K562 (cell line): ENCODE results near the gene NPAS2. TPM values are rescaled to one million over a fixed set of nuclear protein-coding genes. Genes with fewer than 3 reads are reported as not detected.

Experiments used
- GMEB1 ChIP-seq: fragments of 250-450 bp; sonication (Bioruptor Pico); IDR thresholded peaks from 2 replicates; pipeline ENCODE4 v1.4.0; 2020; ENCODE audit warnings: mild to moderate bottlenecking
- HDGF ChIP-seq: fragments of 450-650 bp; IDR thresholded peaks from 2 replicates; pipeline ENCODE4 v1.6.1; 2016
- ILF3 ChIP-seq: fragments of 450-650 bp; IDR thresholded peaks from 2 replicates; pipeline ENCODE4 v1.6.1; 2018; ENCODE audit warnings: antibody characterized with exemption, mild to moderate bottlenecking, moderate library complexity, borderline replicate concordance
- KLF1 ChIP-seq: fragments of 450-650 bp; IDR thresholded peaks from 2 replicates; pipeline ENCODE4 v1.6.1; 2016; ENCODE audit warnings: missing genetic modification characterization, missing compliant biosample characterization
- MITF ChIP-seq: IDR thresholded peaks from 2 replicates; pipeline ENCODE4 v1.6.1; 2014; ENCODE audit warnings: antibody characterized with exemption
- MXD1 ChIP-seq: fragments of 250-450 bp; sonication (Bioruptor Pico); IDR thresholded peaks from 2 replicates; pipeline ENCODE4 v1.8.0; 2021; ENCODE audit warnings: borderline replicate concordance, mild to moderate bottlenecking, moderate library complexity; ENCODE audit not compliant: poor library complexity, severe bottlenecking
- NR2F6 ChIP-seq: fragments of 450-650 bp; formaldehyde crosslinking; IDR thresholded peaks from 2 replicates; pipeline ENCODE4 v1.4.0; 2020; ENCODE audit warnings: mild to moderate bottlenecking
- PBX2 ChIP-seq, 2 experiments: IDR thresholded peaks in 1 of 2; conservative IDR thresholded peaks in 1 of 2; 2 replicates each; pipeline ENCODE4 v1.6.1; 2016; ENCODE audit warnings: low read depth in 2 of 2, mild to moderate bottlenecking in 1 of 2, missing compliant biosample characterization in 1 of 2, missing genetic modification characterization in 1 of 2, moderate library complexity in 1 of 2
- PRDM10 ChIP-seq: fragments of 450-650 bp; IDR thresholded peaks from 2 replicates; pipeline ENCODE4 v1.6.1; 2018; ENCODE audit not compliant: partially characterized antibody
- TAF1 ChIP-seq: IDR thresholded peaks from 2 replicates; pipeline ENCODE4 v1.6.1; 2011; ENCODE audit warnings: mild to moderate bottlenecking, low read length, moderate library complexity; ENCODE audit not compliant: insufficient read depth, control insufficient read depth, severe bottlenecking; ENCODE audit errors: extremely low read depth
- U2AF1 ChIP-seq: fragments of 200-400 bp; formaldehyde crosslinking; optimal IDR thresholded peaks from 2 replicates; pipeline ENCODE3; 2017; ENCODE audit warnings: mild to moderate bottlenecking, low read depth, low read length, moderate library complexity
- ZBTB43 ChIP-seq: sonication (generic); formaldehyde crosslinking; IDR thresholded peaks from 2 replicates; pipeline ENCODE4 v1.8.0; 2023; ENCODE audit warnings: mild to moderate bottlenecking, missing genetic modification reagents
- ZNF133 ChIP-seq: fragments of 250-450 bp; sonication (Bioruptor Pico); IDR thresholded peaks from 2 replicates; pipeline ENCODE4 v1.4.0; 2020; ENCODE audit warnings: mild to moderate bottlenecking
- ZNF57 ChIP-seq: fragments of 450-650 bp; formaldehyde crosslinking; IDR thresholded peaks from 2 replicates; pipeline ENCODE4 v1.4.0; 2020; ENCODE audit warnings: mild to moderate bottlenecking, moderate library complexity
- polyA plus RNA-seq, 8 experiments: library from polyadenylated mRNA; depleted of rRNA in 4 of 8; stranded (reverse) in 5 of 8; unstranded in 3 of 8; fragments of >200 nt; fragmentation: Nextera tagmentation in 2 of 8; fragmentation: Illumina TruSeq in 1 of 8; extraction: Ambion mirVana in 2 of 8; extraction: Trizol in 1 of 8; gene quantifications; 2 replicates each; pipeline versions ENCODE4 v1.2.1 to v1.2.3, GENCODE V29; 2011 to 2014; ENCODE audit warnings: inconsistent platforms in 1 of 8, missing spikeins in 1 of 8
- total RNA-seq, 7 experiments: library from RNA; depleted of rRNA in 6 of 7; stranded (reverse); fragments of >200 nt in 6 of 7; fragmentation: Illumina TruSeq in 2 of 7; extraction: Trizol in 2 of 7; gene quantifications; 2 replicates each; pipeline versions ENCODE4 v1.2.1 to v1.2.3, GENCODE V29; 2011 to 2021; ENCODE audit warnings: low replicate concordance in 1 of 7

The NPAS2 gene
- total and polyA plus RNA-seq, 9 of the 15 experiments (the other 6 are each of a cell fraction or from before 2014, with no cell fraction given), result 0.06 to 0.29 (median 0.07) TPM; not detected in 5

- TF ChIP-seq TAF1, result no peak
- TF ChIP-seq NR2F6 (CRISPR knock-in tag), result no peak
- TF ChIP-seq MXD1 (CRISPR knock-in tag), result no peak
- no peak for TF ChIP-seq KLF1 (tag)
- no peak for TF ChIP-seq GMEB1 (CRISPR knock-in tag)
- TF ChIP-seq ZNF57, result no peak
- no peak for TF ChIP-seq HDGF
- TF ChIP-seq MITF, result no peak
- no peak for TF ChIP-seq ILF3
- no peak for TF ChIP-seq ZNF133
- no peak for TF ChIP-seq ZBTB43
- peak; percentile 53 for TF ChIP-seq PBX2 (CRISPR knock-in tag; IDR thresholded peaks at IDR 0.05; ENCODE audit: low read depth)
- peak; percentile 96 for TF ChIP-seq PBX2 (tag; conservative IDR thresholded peaks at IDR 0.05; ENCODE audit: low read depth)
- no peak for TF ChIP-seq U2AF1
- peak; percentile 62 for TF ChIP-seq PRDM10
Observed at GRCh38 chr2:101038455-101039255, 218.7 kb downstream of the NPAS2 start (continued).
